ENCODE measurements around the gene TNRC6B. TPM values are rescaled to one million over a fixed set of nuclear protein-coding genes. Genes with fewer than 3 reads are reported as not detected.

The TNRC6B gene
- total RNA-seq, 1 experiment from 2014 or later = 50.4 TPM

DNA sequence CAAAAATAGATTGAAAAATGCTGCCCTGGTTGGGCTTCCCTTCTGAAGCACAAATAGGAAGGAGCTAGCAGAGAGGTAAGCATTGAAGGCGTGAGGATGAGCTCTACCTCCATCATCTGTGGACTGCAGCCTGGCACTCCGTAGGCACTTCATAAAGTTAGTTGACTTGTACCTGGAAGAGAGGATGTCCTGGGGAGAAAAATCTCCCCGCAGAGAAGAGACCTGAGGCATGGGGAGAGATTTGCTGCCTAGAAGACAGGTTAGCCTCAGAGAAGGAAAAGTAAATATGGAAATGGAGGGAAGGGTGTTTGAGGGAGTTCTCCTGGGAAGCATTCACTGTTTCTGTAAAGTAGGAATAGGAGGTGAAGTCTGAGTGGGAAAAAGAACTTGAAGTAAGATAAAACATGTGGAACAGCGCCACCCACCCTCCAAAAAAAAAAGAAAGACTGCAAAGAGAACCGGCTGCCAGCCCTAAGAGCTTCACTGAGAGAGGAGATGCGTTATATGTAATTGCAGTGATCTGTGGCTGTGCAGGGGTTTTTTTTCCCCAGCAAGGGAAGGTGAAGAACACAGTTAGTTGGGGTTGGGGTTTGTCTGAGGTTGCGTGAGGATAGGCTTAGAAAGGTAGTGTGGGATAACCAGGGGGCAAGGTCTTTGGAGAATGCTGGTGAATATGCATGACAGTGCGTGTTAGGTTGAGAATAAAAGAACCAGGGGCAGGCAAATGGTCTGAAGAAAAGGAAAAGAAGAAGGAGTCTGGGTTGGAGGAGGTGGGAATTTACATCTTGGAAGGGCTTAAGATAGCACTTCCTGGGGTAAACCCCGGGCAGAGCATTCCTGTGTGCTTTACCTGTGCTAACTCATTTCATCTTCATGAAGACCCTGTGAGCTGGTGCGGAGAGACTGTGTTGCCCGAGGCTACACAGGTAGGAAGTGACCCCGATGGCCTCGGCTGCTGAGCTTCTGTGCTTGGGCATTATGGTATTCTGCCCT, 16.0 kb downstream of the TNRC6B start:
- DNase-seq (ENCODE audit: low spot score) = peak; percentile 36
- Mint-ChIP-seq H3K36me3 (no peaks in the 10 kb centered on the region), H3K9me3 (no peaks in the 10 kb centered on the region), H3K27ac (peak overlapping the region; percentile 93), H3K4me3 (peak overlapping the region; percentile 57), H3K27me3 (ENCODE audit: low read depth) (no peaks in the 10 kb centered on the region), H3K4me1 (peaks cover 90% of the 10 kb centered on the region)
- ChIA-PET CTCF (interaction anchor here (0.5 to 3.4 kb wide), 22 partner anchors 9 to 651 kb away, joined by 3 to 40 read pairs (median 4); partner anchors contain the start of gene TNRC6B), POLR2A (interaction anchor here (0.5 to 3.0 kb wide), 6 partner anchors 14 to 450 kb away, joined by 3 to 22 read pairs (median 6); partner anchors contain the start of gene TNRC6B)
- ATAC-seq = peak; percentile 82
- TF ChIP-seq SOX15 (CRISPR knock-in tag; IDR thresholded peaks at IDR 0.05) = no peak
- 0 out of 2 replicates have a peak, but pooled peaks have one; percentile 14 for TF ChIP-seq TEAD1 (CRISPR knock-in tag; IDR thresholded peaks at IDR 0.05)
- TF ChIP-seq, protein P1, sequence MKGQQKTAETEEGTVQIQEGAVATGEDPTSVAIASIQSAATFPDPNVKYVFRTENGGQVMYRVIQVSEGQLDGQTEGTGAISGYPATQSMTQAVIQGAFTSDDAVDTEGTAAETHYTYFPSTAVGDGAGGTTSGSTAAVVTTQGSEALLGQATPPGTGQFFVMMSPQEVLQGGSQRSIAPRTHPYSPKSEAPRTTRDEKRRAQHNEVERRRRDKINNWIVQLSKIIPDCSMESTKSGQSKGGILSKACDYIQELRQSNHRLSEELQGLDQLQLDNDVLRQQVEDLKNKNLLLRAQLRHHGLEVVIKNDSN (CRISPR knock-in tag; IDR thresholded peaks at IDR 0.05) = no peak
- TF ChIP-seq, protein P2, sequence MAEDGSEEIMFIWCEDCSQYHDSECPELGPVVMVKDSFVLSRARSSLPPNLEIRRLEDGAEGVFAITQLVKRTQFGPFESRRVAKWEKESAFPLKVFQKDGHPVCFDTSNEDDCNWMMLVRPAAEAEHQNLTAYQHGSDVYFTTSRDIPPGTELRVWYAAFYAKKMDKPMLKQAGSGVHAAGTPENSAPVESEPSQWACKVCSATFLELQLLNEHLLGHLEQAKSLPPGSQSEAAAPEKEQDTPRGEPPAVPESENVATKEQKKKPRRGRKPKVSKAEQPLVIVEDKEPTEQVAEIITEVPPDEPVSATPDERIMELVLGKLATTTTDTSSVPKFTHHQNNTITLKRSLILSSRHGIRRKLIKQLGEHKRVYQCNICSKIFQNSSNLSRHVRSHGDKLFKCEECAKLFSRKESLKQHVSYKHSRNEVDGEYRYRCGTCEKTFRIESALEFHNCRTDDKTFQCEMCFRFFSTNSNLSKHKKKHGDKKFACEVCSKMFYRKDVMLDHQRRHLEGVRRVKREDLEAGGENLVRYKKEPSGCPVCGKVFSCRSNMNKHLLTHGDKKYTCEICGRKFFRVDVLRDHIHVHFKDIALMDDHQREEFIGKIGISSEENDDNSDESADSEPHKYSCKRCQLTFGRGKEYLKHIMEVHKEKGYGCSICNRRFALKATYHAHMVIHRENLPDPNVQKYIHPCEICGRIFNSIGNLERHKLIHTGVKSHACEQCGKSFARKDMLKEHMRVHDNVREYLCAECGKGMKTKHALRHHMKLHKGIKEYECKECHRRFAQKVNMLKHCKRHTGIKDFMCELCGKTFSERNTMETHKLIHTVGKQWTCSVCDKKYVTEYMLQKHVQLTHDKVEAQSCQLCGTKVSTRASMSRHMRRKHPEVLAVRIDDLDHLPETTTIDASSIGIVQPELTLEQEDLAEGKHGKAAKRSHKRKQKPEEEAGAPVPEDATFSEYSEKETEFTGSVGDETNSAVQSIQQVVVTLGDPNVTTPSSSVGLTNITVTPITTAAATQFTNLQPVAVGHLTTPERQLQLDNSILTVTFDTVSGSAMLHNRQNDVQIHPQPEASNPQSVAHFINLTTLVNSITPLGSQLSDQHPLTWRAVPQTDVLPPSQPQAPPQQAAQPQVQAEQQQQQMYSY (CRISPR knock-in tag; IDR thresholded peaks at IDR 0.05) = no peak
- TF ChIP-seq ZNF121 (CRISPR knock-in tag; IDR thresholded peaks at IDR 0.05) = no peak
- TF ChIP-seq NFYB (CRISPR knock-in tag; conservative IDR thresholded peaks at IDR 0.05; ENCODE audit: low read depth) = no peak
- TF ChIP-seq MXD4 (CRISPR knock-in tag; IDR thresholded peaks at IDR 0.05; ENCODE audit: borderline replicate concordance) = no peak
- TF ChIP-seq, protein P3, sequence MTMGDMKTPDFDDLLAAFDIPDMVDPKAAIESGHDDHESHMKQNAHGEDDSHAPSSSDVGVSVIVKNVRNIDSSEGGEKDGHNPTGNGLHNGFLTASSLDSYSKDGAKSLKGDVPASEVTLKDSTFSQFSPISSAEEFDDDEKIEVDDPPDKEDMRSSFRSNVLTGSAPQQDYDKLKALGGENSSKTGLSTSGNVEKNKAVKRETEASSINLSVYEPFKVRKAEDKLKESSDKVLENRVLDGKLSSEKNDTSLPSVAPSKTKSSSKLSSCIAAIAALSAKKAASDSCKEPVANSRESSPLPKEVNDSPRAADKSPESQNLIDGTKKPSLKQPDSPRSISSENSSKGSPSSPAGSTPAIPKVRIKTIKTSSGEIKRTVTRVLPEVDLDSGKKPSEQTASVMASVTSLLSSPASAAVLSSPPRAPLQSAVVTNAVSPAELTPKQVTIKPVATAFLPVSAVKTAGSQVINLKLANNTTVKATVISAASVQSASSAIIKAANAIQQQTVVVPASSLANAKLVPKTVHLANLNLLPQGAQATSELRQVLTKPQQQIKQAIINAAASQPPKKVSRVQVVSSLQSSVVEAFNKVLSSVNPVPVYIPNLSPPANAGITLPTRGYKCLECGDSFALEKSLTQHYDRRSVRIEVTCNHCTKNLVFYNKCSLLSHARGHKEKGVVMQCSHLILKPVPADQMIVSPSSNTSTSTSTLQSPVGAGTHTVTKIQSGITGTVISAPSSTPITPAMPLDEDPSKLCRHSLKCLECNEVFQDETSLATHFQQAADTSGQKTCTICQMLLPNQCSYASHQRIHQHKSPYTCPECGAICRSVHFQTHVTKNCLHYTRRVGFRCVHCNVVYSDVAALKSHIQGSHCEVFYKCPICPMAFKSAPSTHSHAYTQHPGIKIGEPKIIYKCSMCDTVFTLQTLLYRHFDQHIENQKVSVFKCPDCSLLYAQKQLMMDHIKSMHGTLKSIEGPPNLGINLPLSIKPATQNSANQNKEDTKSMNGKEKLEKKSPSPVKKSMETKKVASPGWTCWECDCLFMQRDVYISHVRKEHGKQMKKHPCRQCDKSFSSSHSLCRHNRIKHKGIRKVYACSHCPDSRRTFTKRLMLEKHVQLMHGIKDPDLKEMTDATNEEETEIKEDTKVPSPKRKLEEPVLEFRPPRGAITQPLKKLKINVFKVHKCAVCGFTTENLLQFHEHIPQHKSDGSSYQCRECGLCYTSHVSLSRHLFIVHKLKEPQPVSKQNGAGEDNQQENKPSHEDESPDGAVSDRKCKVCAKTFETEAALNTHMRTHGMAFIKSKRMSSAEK (CRISPR knock-in tag; IDR thresholded peaks at IDR 0.05; ENCODE audit: borderline replicate concordance) = no peak
- no peak for TF ChIP-seq CBFB (CRISPR knock-in tag; IDR thresholded peaks at IDR 0.05; ENCODE audit: low read depth)
- no peak for TF ChIP-seq IRF2 (CRISPR knock-in tag; IDR thresholded peaks at IDR 0.05; ENCODE audit: borderline replicate concordance, low read depth)
- no peak for TF ChIP-seq TEAD4 (CRISPR knock-in tag; IDR thresholded peaks at IDR 0.05)
- TF ChIP-seq ETV6 (CRISPR knock-in tag; IDR thresholded peaks at IDR 0.05) = no peak
- TF ChIP-seq, protein P4, sequence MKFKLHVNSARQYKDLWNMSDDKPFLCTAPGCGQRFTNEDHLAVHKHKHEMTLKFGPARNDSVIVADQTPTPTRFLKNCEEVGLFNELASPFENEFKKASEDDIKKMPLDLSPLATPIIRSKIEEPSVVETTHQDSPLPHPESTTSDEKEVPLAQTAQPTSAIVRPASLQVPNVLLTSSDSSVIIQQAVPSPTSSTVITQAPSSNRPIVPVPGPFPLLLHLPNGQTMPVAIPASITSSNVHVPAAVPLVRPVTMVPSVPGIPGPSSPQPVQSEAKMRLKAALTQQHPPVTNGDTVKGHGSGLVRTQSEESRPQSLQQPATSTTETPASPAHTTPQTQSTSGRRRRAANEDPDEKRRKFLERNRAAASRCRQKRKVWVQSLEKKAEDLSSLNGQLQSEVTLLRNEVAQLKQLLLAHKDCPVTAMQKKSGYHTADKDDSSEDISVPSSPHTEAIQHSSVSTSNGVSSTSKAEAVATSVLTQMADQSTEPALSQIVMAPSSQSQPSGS (CRISPR knock-in tag; IDR thresholded peaks at IDR 0.05; ENCODE audit: borderline replicate concordance, low read depth) = no peak
- no peak for TF ChIP-seq ZBTB21 (CRISPR knock-in tag; IDR thresholded peaks at IDR 0.05; ENCODE audit: borderline replicate concordance)
- no peak for TF ChIP-seq GTF2I (CRISPR knock-in tag; conservative IDR thresholded peaks at IDR 0.05)
- TF ChIP-seq, protein P5, sequence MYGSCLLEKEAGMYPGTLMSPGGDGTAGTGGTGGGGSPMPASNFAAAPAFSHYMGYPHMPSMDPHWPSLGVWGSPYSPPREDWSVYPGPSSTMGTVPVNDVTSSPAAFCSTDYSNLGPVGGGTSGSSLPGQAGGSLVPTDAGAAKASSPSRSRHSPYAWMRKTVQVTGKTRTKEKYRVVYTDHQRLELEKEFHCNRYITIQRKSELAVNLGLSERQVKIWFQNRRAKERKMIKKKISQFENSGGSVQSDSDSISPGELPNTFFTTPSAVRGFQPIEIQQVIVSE (CRISPR knock-in tag; IDR thresholded peaks at IDR 0.05; ENCODE audit: borderline replicate concordance) = no peak
- TF ChIP-seq, protein P6, sequence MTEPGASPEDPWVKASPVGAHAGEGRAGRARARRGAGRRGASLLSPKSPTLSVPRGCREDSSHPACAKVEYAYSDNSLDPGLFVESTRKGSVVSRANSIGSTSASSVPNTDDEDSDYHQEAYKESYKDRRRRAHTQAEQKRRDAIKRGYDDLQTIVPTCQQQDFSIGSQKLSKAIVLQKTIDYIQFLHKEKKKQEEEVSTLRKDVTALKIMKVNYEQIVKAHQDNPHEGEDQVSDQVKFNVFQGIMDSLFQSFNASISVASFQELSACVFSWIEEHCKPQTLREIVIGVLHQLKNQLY (CRISPR knock-in tag; IDR thresholded peaks at IDR 0.05) = no peak
- TF ChIP-seq ESRRA (CRISPR knock-in tag; IDR thresholded peaks at IDR 0.05; ENCODE audit: borderline replicate concordance) = no peak
- TF ChIP-seq, protein P7, sequence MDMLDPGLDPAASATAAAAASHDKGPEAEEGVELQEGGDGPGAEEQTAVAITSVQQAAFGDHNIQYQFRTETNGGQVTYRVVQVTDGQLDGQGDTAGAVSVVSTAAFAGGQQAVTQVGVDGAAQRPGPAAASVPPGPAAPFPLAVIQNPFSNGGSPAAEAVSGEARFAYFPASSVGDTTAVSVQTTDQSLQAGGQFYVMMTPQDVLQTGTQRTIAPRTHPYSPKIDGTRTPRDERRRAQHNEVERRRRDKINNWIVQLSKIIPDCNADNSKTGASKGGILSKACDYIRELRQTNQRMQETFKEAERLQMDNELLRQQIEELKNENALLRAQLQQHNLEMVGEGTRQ (CRISPR knock-in tag; IDR thresholded peaks at IDR 0.05) = no peak
- TF ChIP-seq ZNF138 (CRISPR knock-in tag; conservative IDR thresholded peaks at IDR 0.05) = no peak
- TF ChIP-seq, protein P8, sequence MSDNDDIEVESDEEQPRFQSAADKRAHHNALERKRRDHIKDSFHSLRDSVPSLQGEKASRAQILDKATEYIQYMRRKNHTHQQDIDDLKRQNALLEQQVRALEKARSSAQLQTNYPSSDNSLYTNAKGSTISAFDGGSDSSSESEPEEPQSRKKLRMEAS (CRISPR knock-in tag; IDR thresholded peaks at IDR 0.05) = peak; percentile 55; the same call in 1 of the 2 replicates
- no peak for TF ChIP-seq ELF4 (CRISPR knock-in tag; IDR thresholded peaks at IDR 0.05; ENCODE audit: low read depth)
- TF ChIP-seq NFATC4 (CRISPR knock-in tag; IDR thresholded peaks at IDR 0.05) = no peak
